H1 (cell line): ENCODE results near the gene APOBR. TPM values are rescaled to one million over a fixed set of nuclear protein-coding genes. Genes with fewer than 3 reads are reported as not detected.

Source experiments
- ATF3 ChIP-seq: IDR thresholded peaks from 2 replicates; pipeline ENCODE4 v1.6.1; 2011; ENCODE audit warnings: low read depth, mild to moderate bottlenecking, low read length; ENCODE audit not compliant: insufficient read depth
- CTCF ChIP-seq, 3 experiments: IDR thresholded peaks; 1 replicate in 2 of 3; 2 replicates in 1 of 3; pipeline versions ENCODE4 v1.5.1 to v1.6.1; 2011; ENCODE audit warnings: low read length in 3 of 3, mild to moderate bottlenecking in 3 of 3, inconsistent platforms in 2 of 3, low read depth in 1 of 3, moderate library complexity in 1 of 3; ENCODE audit not compliant: insufficient read depth in 1 of 3; ENCODE audit errors: control extremely low read depth in 1 of 3
- EP300 ChIP-seq, 2 experiments: IDR thresholded peaks; 1 replicate in 1 of 2; 2 replicates in 1 of 2; pipeline ENCODE4 v1.6.1; 2011 to 2012; ENCODE audit warnings: low read depth in 2 of 2, low read length in 2 of 2, mild to moderate bottlenecking in 2 of 2, borderline replicate concordance in 1 of 2, inconsistent platforms in 1 of 2, moderate library complexity in 1 of 2
- FOSL1 ChIP-seq: IDR thresholded peaks from 2 replicates; pipeline ENCODE4 v1.6.1; 2011; ENCODE audit warnings: mild to moderate bottlenecking, low read depth, low read length, moderate library complexity; ENCODE audit not compliant: insufficient read depth
- GTF2F1 ChIP-seq: IDR thresholded peaks from 2 replicates; pipeline ENCODE4 v1.6.1; 2012; ENCODE audit warnings: low read depth, low read length, improper control_type of control experiment, borderline replicate concordance
- SP2 ChIP-seq: IDR thresholded peaks from 2 replicates; pipeline ENCODE4 v1.6.1; 2012; ENCODE audit warnings: mild to moderate bottlenecking, low read length, inconsistent platforms
- SRF ChIP-seq: IDR thresholded peaks from 2 replicates; pipeline ENCODE4 v1.6.1; 2011; ENCODE audit warnings: mild to moderate bottlenecking, low read depth, low read length, moderate library complexity
- TAF1 ChIP-seq: IDR thresholded peaks from 2 replicates; pipeline ENCODE4 v1.6.1; 2011; ENCODE audit warnings: mild to moderate bottlenecking, low read depth, low read length
- YY1 ChIP-seq: IDR thresholded peaks from 2 replicates; pipeline ENCODE4 v1.6.1; 2011; ENCODE audit warnings: low read depth, mild to moderate bottlenecking, low read length
- polyA plus RNA-seq, 7 experiments: library from polyadenylated mRNA; depleted of rRNA in 3 of 7; stranded (reverse) in 5 of 7; unstranded in 2 of 7; fragments of >200 nt in 5 of 7; fragments of 200-250 nt in 2 of 7; gene quantifications; 1 replicate in 5 of 7; 2 replicates in 1 of 7; 4 replicates in 1 of 7; pipeline versions ENCODE4 v1.2.1 to v1.2.3, GENCODE V29; 2011 to 2013; ENCODE audit warnings: missing spikeins in 2 of 7, mixed read lengths in 2 of 7
- total RNA-seq: library from RNA; stranded (reverse); fragmentation: NEBNext Ultra II Directional; extraction: Animal tissue kit (Norgen Biotek cat#: 25700); gene quantifications from 2 replicates; pipeline ENCODE4 v1.2.1, GENCODE V29; 2021

APOBR gene
- total and polyA plus RNA-seq, 2 of the 8 experiments (the other 6 are each of a cell fraction or from before 2014, with no cell fraction given): not detected

- TF ChIP-seq SP2: no peak
- TF ChIP-seq FOSL1: no peak
- TF ChIP-seq CTCF (IDR thresholded peaks at IDR 0.05; ENCODE audit: control extremely low read depth in 1 of 3, insufficient read depth in 1 of 3, low read depth in 1 of 3, low read length in 3 of 3): no peak
- TF ChIP-seq GTF2F1: no peak
- TF ChIP-seq EP300 (IDR thresholded peaks at IDR 0.05; ENCODE audit: borderline replicate concordance in 1 of 2, low read depth in 2 of 2, low read length in 2 of 2): no peak
- no peak for TF ChIP-seq TAF1
- no peak for TF ChIP-seq SRF
- TF ChIP-seq ATF3: no peak
- no peak for TF ChIP-seq YY1
Observed at GRCh38 chr16:28548306-28548802, 53.9 kb downstream of the APOBR start (continued).

Other genes with a start within 250 kb of the APOBR start
- gene SBK1, start 202.1 kb upstream of the APOBR start, total RNA-seq: 73.9 and 77.4 TPM in 2 replicates
- gene SBK1, start 202.1 kb upstream of the APOBR start, polyA plus RNA-seq (2011; rRNA removed): 18.2 and 34.8 TPM in 2 replicates
- gene NPIPB6, start 131.1 kb upstream of the APOBR start, total RNA-seq: 1.9 TPM in 2 replicates
- 0.69 and 0.83 TPM in 2 replicates for gene NPIPB6, start 131.1 kb upstream of the APOBR start, polyA plus RNA-seq (2011; rRNA removed)
- gene EIF3CL, start 90.8 kb upstream of the APOBR start, total RNA-seq: not detected in 2 replicates
- gene EIF3CL, start 90.8 kb upstream of the APOBR start, polyA plus RNA-seq (2011; rRNA removed): 208 and 210 TPM in 2 replicates
- not detected in 2 replicates for gene NPIPB7, start 22.3 kb upstream of the APOBR start, total RNA-seq
- 0.51 and 0.58 TPM in 2 replicates for gene NPIPB7, start 22.3 kb upstream of the APOBR start, polyA plus RNA-seq (2011; rRNA removed)
- 22.9 and 24.3 TPM in 2 replicates for gene CLN3, start 2.6 kb upstream of the APOBR start, total RNA-seq
- gene CLN3, start 2.6 kb upstream of the APOBR start, polyA plus RNA-seq (2011; rRNA removed): 44.3 and 44.5 TPM in 2 replicates
- not detected in 2 replicates for gene IL27, start 12.2 kb downstream of the APOBR start, total RNA-seq
- not detected in 2 replicates for gene IL27, start 12.2 kb downstream of the APOBR start, polyA plus RNA-seq (2011; rRNA removed)
- gene NUPR1, start 44.3 kb downstream of the APOBR start, total RNA-seq: 0.20 TPM in 1 of 2 replicates, not detected in the other
- 0.09 and 0.17 TPM in 2 replicates for gene NUPR1, start 44.3 kb downstream of the APOBR start, polyA plus RNA-seq (2011; rRNA removed)
- gene SGF29, start 59.3 kb downstream of the APOBR start, total RNA-seq: 22.7 and 23.2 TPM in 2 replicates
- 3.1 and 5.8 TPM in 2 replicates for gene SGF29, start 59.3 kb downstream of the APOBR start, polyA plus RNA-seq (2011; rRNA removed)
- gene SULT1A2, start 102.4 kb downstream of the APOBR start, total RNA-seq: 0.23 and 0.35 TPM in 2 replicates
- gene SULT1A2, start 102.4 kb downstream of the APOBR start, polyA plus RNA-seq (2011; rRNA removed): 0.29 and 0.44 TPM in 2 replicates
- 3.4 and 4.0 TPM in 2 replicates for gene SULT1A1, start 115.4 kb downstream of the APOBR start, total RNA-seq
- 2.0 and 2.1 TPM in 2 replicates for gene SULT1A1, start 115.4 kb downstream of the APOBR start, polyA plus RNA-seq (2011; rRNA removed)
- gene NPIPB8, start 143.4 kb downstream of the APOBR start, total RNA-seq: not detected in 2 replicates
- 0.05 and 0.09 TPM in 2 replicates for gene NPIPB8, start 143.4 kb downstream of the APOBR start, polyA plus RNA-seq (2011; rRNA removed)
- 1,250 and 1,276 TPM in 2 replicates for gene EIF3C, start 216.8 kb downstream of the APOBR start, total RNA-seq
- 672 and 1,053 TPM in 2 replicates for gene EIF3C, start 216.8 kb downstream of the APOBR start, polyA plus RNA-seq (2011; rRNA removed)